Activated T-cell treated with anti-CD3 and anti-CD28 coated beads for 4 hours (primary cell): ENCODE data around the gene GPC6.

Experiments used
- DNase-seq: peaks from one replicate; pipeline ENCODE4 v3.0.0-alpha.2; 2020

The GPC6 gene

GRCh38 chr13:93794197-93794885 is 567.7 kb downstream of the GPC6 start:
- DNase-seq, result no peak

DNA sequence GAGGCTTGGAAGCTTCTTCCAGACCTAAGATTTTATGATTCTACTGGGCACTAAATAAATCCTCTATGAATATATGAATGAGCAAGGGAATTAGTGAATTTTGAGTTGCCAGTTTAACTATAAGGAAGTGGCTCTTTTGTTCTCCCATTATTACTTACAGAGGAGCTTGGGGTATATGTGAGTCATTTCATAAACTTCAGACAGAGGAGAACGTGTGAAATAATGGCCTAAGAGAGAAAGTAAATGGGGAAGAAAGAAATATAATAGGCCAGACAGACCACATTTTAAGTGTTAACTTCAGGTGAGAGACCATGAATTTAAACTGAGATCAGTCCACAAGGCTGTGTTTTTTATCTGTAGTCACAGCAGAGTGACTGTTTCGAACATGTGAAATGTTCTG is 570.9 kb downstream of the GPC6 start:
- no peak for DNase-seq

DNA sequence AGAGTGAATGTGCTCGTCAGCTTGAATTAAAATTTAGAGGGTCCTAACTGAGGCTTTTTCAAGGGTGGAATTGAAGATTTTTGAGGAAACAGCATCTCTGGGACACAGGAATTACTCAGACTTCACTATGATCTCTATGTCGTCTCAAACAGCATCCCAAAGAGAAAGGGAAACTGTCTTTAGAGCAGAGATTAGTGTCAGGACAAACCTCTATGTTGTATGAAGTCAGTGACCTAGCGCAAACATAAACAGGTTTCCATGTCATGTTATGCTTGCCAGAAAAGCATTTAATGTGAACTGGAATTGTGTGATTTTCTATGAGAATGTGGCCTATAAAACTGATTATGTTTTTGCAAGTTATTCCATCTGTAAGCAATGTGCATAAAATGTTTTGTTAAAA is 573.7 kb downstream of the GPC6 start:
- DNase-seq, result no peak

DNA sequence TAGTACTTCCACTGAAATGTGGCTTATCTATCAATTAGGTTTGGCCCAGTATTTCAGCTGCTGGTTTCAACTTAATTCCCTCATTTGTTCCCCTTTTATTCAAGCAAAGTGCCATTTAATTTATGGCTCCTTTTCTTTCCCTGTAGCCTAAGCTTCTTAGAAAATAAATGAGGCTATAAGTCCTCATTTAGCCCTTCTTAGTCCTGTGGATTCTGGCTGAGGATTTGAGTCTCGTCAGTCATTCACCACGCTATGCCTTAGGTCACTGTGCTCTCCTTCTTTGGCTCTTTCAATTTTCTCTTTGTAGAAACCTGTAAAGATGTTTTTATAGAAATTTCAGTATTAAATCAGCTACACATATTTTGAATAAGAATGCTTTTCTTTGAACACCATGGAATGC is 579.1 kb downstream of the GPC6 start:
- DNase-seq, result no peak

GRCh38 chr13:93806861-93807260 is 580.3 kb downstream of the GPC6 start:
- no peak for DNase-seq

GRCh38 chr13:93810264-93810663 is 583.7 kb downstream of the GPC6 start:
- DNase-seq, result no peak

- no peak for DNase-seq
These were observed 584.6 kb downstream of the GPC6 start for GRCh38 chr13:93811071-93811737.

DNA sequence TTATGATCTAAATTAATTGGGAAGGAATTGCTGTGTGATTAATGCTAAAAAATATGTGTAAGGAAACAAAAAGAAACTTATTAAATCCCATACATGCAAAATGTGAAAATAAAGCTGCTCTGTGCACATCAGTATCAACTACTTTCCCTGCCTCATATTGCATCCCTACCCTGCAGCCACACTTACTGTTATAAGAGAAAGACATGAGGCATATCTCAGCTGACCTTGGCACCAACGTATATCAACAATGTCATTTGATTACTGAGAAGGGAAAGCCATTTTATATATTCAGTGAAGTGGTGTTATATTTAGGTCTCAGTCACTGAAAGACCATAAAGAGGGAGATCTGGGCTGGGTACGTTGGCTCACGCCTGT is 585.1 kb downstream of the GPC6 start:
- no peak for DNase-seq

DNA sequence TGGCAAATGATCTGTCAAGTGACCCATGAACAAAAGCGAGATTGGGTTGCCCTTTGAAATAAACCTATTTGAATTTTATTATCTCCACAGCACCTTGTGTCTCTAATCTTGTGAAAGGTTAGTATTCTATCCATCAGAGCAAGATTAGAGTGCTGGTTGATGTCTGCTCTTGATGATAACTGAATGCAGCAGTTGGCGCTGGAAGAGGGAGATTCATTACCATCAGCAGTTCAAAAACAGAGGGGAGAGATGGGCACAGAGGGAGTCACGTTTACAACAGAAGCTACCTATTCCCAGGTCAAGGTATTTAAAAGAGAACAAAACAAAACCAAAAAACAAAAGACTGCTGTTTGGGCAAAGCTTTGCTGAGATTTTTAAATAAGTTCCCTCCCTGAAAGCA is 588.1 kb downstream of the GPC6 start:
- no peak for DNase-seq

DNA sequence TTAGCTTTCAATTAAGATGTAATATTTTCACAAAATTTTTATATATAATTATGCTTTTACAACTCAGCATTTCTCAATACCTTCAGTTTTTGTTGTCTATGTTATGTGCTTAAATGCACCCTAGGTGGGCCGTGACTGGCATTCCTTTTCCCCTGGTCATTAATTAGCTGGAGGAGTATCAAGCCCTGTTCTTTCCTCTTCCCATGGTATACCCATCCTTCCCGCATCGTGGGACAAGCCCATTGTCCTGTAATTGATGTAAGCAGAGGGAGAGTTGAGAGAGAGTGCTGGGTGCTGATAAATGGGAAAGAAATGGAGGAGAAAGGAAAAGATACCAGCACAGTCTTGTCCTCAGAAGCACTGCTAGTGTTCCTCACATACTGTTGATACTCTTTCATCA is 591.7 kb downstream of the GPC6 start:
- no peak for DNase-seq

DNA sequence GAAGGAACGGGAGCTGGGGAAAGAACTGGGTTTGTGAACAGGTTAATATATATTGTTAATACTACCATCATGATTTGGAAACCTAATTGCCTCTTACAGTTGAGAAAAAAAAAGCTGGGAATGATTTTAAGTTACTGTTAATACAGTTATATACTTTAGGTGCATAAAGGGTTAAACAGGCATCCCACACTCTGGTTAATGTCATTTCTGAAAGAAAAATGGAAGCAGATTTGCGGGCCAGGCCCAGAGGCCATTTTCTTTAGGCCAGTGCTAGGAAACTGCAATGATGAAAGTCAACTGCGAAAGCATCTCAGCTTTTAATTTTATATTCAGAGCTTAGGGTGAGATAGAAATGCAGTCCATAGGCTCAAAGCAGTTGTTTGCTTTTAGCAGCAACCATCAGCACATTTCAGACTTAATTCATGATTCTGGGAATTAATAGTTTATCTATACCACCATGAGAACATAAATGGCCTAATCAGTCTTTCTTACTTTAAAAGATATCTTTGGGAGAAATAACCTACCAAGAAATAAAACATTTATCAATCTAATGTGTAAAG is 592.8 kb downstream of the GPC6 start:
- no peak for DNase-seq

DNA sequence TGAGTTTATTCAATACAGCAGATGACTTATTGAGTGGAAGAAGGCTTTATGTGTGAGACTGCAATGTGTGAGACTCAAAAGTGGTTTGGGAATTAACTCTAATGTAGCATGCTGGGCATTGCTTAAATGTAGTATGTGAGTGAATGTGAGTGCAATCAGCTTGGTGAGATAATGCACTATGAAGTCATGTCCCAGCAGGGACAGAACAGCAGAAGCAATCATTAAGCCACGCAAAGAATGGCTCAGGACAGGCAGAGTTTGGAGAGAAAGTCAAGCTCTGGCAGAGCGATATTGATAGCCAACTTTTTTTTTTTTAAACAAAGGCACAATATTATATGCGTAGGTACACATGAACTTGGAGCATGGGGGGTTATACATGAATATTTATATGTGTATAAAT is 597.7 kb downstream of the GPC6 start:
- no peak for DNase-seq

- DNase-seq, result no peak
These were observed 607.4 kb downstream of the GPC6 start for GRCh38 chr13:93834051-93834450.

DNA sequence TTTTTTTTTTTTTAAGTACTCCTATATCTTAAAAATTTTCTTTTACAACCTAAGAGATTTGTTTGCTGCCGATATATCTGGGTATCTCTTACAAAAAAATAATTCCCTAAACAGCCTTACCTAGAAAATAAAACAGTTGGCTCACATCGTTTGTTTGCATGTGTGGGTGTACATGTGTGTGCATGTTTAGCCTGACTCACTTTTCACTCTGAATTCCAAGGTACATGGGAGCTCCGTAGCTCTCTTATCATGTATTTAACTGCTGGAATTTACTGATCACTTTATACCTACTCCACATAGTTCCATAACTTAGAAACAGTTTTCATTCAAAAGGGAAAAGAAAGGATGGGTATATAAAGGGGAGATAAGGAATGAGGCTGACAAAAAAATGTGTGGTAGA is 616.5 kb downstream of the GPC6 start:
- no peak for DNase-seq

GRCh38 chr13:93847162-93847561 is 620.6 kb downstream of the GPC6 start:
- no peak for DNase-seq

DNA sequence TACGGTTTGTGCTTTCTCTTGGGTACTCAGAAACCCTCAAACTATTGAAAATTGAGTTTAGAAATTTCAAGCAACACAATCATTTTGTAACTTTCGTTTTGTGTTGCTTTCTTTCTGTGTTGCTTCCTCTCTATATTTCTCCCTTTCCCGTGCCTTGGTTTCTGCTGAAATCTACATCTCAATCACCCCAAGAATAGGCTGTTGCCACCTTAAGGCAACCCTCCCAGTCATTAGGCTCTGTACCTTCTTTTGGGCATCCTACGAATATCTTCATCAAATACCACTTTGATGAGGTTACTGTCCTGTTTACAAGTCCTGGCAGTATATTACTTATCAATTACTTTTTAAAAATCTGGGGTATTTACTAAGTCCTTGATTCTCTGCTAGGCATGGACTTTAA is 621.6 kb downstream of the GPC6 start:
- DNase-seq, result no peak

DNA sequence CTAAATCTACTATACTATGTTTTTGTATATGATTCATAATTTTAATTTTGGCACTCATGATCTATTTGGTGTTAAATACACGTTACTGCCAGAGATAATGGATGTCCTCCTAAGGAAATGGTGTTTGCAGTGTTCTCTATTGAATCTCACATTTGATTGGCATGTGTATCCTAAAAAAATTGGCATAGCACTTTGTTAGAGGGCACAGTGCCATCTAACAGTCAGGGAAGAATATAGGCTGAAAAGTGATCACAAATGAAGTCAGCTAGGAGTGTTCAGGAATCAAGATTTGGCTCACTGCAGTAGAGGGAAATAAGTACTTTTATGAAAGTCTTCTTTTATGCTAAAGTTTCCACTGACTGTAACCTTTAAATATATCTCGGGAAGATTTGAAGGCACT is 624.6 kb downstream of the GPC6 start:
- no peak for DNase-seq

DNA sequence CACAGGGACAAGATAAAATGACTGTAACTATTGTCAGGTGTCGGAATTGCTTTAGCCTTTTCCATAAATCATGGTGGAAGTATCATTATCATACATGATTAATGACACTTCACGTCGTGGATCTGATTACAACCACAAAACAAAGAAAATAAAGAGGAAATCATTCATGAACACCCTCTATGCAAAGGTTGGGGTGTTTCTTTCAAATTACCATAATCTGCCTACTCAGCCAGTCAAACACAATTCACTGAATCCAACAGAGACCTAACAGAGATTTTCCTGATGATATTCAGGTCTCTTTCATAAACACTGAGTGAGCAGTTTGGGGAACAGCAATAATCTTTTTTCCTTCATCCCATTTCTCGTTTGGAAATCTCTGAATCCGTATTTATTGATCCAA is 627.3 kb downstream of the GPC6 start:
- no peak for DNase-seq

- DNase-seq, result no peak
These were observed 630.5 kb downstream of the GPC6 start for GRCh38 chr13:93857126-93857525.

- DNase-seq, result no peak
These were observed 633.1 kb downstream of the GPC6 start for GRCh38 chr13:93859716-93860115.

- DNase-seq, result no peak
These were observed 635.2 kb downstream of the GPC6 start for GRCh38 chr13:93861818-93862217.

DNA sequence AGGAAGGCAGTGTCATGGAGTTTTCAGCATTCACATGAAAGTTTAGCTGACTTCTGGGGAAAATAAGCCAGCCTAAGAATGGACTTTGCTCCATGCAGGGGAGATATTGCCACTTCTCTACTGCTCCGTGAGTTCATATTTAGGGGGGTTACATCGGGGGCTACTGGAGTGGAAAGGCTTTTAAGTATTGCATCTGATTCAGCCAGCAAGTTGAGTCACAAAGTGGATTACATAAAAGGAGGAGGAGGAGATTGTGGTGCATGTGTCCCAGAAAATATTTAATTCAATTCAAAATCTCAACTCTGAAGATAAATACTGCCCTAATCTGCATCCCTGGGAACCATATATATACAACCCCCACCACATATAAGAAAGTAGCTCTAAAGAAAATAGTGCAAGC is 635.7 kb downstream of the GPC6 start:
- no peak for DNase-seq

DNA sequence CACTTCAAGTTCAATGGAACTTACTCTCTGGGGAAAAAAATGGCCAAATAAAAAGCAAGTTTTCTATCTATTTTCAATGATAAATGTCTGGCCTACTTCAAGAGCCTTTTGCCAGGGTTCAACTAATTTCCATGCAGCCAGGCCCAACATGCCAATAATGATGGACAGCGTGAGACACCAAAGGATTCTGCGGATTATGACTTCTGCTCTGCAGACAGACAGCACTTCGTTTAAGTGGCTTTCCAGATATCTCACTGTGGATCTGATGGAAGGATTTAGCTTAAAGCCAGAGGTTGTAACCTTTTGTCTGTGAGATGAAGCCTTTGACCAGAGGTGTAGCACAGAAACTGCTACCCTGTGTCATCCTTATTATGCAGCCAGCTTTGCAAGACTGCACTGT is 638.6 kb downstream of the GPC6 start:
- DNase-seq, result no peak

DNA sequence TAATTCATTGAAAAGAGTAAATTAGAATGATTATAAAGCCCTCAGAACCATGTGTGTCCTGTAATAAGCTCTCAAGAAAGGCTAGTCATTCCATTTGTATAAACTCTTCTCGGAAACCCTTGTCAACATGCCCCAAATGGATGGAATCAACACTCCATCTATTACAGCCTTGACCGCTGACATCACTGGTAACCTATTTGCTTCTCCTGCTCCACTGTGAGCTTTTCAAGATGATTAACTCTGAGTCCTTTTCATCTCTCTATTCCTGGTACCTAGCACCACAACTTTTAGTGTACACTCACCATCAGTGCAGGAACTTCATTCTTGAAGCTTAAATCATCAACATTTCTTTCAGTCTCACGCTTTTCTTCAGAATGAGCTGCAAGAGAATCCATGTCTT is 640.9 kb downstream of the GPC6 start:
- no peak for DNase-seq

DNA sequence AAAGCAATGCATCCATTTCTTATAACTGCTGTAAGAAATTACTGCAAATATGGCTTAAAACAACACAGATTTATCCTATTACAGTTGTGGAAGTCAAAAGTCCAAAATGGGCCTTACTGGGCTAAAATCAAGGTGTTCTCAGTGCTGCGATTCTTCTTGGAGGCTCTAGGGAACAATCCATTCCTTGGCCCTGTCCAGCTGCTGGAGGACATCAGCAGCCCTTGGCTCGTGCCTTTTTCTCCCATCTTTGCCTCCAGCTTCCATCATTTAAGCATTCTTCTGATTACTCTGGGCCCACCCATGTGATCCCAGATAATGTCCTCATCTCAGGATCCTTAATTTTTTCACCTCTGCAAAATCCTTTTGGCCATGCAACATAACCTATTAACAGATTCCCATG is 645.8 kb downstream of the GPC6 start:
- no peak for DNase-seq
